Esophagus muscularis mucosa (tissue), 4 donors: Measurements from ENCODE around the gene RHNO1. TPM values are rescaled to one million over a fixed set of nuclear protein-coding genes. Genes with fewer than 3 reads are reported as not detected.

ENCODE experiments used
- DNase-seq: peaks from one replicate; pipeline ENCODE4 v3.0.0-alpha.2; 2017; ENCODE audit errors: extremely low spot score
- H3K27ac ChIP-seq, 4 donors: fragments of 200-600 bp; sonication (generic); replicated peaks in 1 of 4; 1 replicate in 3 of 4; 2 replicates in 1 of 4; pipeline ENCODE4 v1.5.1; 2016 to 2019; ENCODE audit warnings: mild to moderate bottlenecking in 1 of 4
- H3K27me3 ChIP-seq, 4 donors: fragments of 200-600 bp; sonication (generic); one replicate each; pipeline versions ENCODE4 v1.5.1 to v1.6.0; 2016 to 2019
- H3K36me3 ChIP-seq, 4 donors: fragments of 200-600 bp; sonication (generic); one replicate each; pipeline ENCODE4 v1.5.1; 2016 to 2019
- H3K4me1 ChIP-seq, 4 donors: fragments of 200-600 bp; sonication (generic); one replicate each; pipeline ENCODE4 v1.5.1; 2016 to 2019
- H3K4me3 ChIP-seq, 4 donors: fragments of 200-600 bp; sonication (generic); 1 replicate in 2 of 4; 2 replicates in 2 of 4; pipeline ENCODE4 v1.5.1; 2016 to 2019; ENCODE audit warnings: mild to moderate bottlenecking in 4 of 4, moderate library complexity in 1 of 4
- H3K9me3 ChIP-seq, 4 donors: fragments of 200-600 bp; sonication (generic); 1 replicate in 3 of 4; 2 replicates in 1 of 4; pipeline ENCODE4 v1.5.1; 2016 to 2019
- CTCF ChIP-seq, 3 experiments: fragments of 200-600 bp in 2 of 3; fragments of 450-650 bp in 1 of 3; sonication (generic) in 2 of 3; IDR thresholded peaks; one replicate each; pipeline ENCODE4 v1.5.1; 2017 to 2019; ENCODE audit warnings: antibody characterized with exemption in 3 of 3, mild to moderate bottlenecking in 2 of 3, moderate library complexity in 1 of 3
- EP300 ChIP-seq: sonication (generic); formaldehyde crosslinking; IDR thresholded peaks from one replicate; pipeline ENCODE4 v1.6.1; 2017; ENCODE audit warnings: antibody characterized with exemption
- POLR2A ChIP-seq: fragments of 450-650 bp; IDR thresholded peaks from one replicate; pipeline ENCODE4 v1.6.1; 2017; ENCODE audit warnings: antibody characterized with exemption, moderate library complexity, mild to moderate bottlenecking, low read depth
- POLR2AphosphoS5 ChIP-seq, 2 donors: sonication (generic); formaldehyde crosslinking; IDR thresholded peaks; one replicate each; pipeline ENCODE4 v1.6.1; 2017; ENCODE audit warnings: antibody characterized with exemption in 2 of 2
- WGBS: methylation state at CpG from one replicate; pipeline ENCODE4 v1.1.5; 2018; 5-methylcytosine and 5-hydroxymethylcytosine counted together
- intact Hi-C: fragments of 100-400 bp; cut with DNase I; formaldehyde crosslinking; loops from one replicate; pipeline ENCODE4 v1.15.1; 2023
- total RNA-seq, 4 donors: library from RNA; depleted of rRNA; stranded (reverse); fragments of >200 nt; gene quantifications; one replicate each; pipeline versions ENCODE4 v1.1.0 to v1.2.1, GENCODE V29; 2016

The RHNO1 gene
- total RNA-seq, 4 donors from 2014 or later, result 7.1 to 9.7 (median 8.9) TPM

- no peak for DNase-seq
- H3K4me1 ChIP-seq, result peaks cover 6 to 27% (median 21%) of the 10 kb centered on the region in 4 donors
- no peaks in the 10 kb centered on the region for H3K36me3 ChIP-seq
- no peaks in the 10 kb centered on the region for H3K27me3 ChIP-seq
- WGBS, result 27% methylated on average over 14 of the region's 16 CpGs
- peak overlapping the region; percentile 72 to 94 (median 91) for H3K4me3 ChIP-seq
- intact Hi-C loops, result no loop called here
- H3K9me3 ChIP-seq, result no peaks in the 10 kb centered on the region
- TF ChIP-seq POLR2A (no peak), POLR2AphosphoS5 (IDR thresholded peaks at IDR 0.05) (no peak), CTCF (IDR thresholded peaks at IDR 0.05) (no peak), EP300 (no peak)
- peak overlapping the region; percentile 88 to 93 (median 90) for H3K27ac ChIP-seq
Observed at GRCh38 chr12:2877953-2878732, 1.1 kb downstream of the RHNO1 start.

GRCh38 chr12:2879853-2880252, 2.8 kb downstream of the RHNO1 start:
- Histone ChIP-seq H3K27me3 (no peaks in the 10 kb centered on the region), H3K4me1 (peaks cover 6 to 31% (median 21%) of the 10 kb centered on the region in 4 donors), H3K27ac (no peak overlapping the region), H3K4me3 (no peak overlapping the region), H3K9me3 (no peaks in the 10 kb centered on the region), H3K36me3 (no peaks in the 10 kb centered on the region)
- WGBS, result 94% methylated on average over 3 of the region's 3 CpGs
- TF ChIP-seq POLR2AphosphoS5 (IDR thresholded peaks at IDR 0.05), result no peak
- no peak for TF ChIP-seq POLR2A
- TF ChIP-seq CTCF (IDR thresholded peaks at IDR 0.05), result no peak
- no peak for TF ChIP-seq EP300
- DNase-seq, result no peak
- intact Hi-C loops, result loop anchor here (10.0 kb wide), 1 partner anchor 155 kb away; no protein-coding TSS in a partner anchor

GRCh38 chr12:2884810-2885209, 7.8 kb downstream of the RHNO1 start:
- WGBS, result 91% methylated on average over 2 of the region's 2 CpGs
- H3K27me3 ChIP-seq, result no peaks in the 10 kb centered on the region
- H3K9me3 ChIP-seq, result no peaks in the 10 kb centered on the region
- no peak overlapping the region for H3K4me3 ChIP-seq
- no peak overlapping the region for H3K27ac ChIP-seq
- DNase-seq, result no peak
- H3K4me1 ChIP-seq, result peaks cover 0 to 10% (median 2%) of the 10 kb centered on the region in 4 donors
- H3K36me3 ChIP-seq, result peaks cover 0 to 21% (median 0%) of the 10 kb centered on the region in 4 donors
- TF ChIP-seq EP300 (no peak), CTCF (IDR thresholded peaks at IDR 0.05) (no peak), POLR2AphosphoS5 (IDR thresholded peaks at IDR 0.05) (no peak)
- intact Hi-C loops, result loop anchor here (5.0 to 10.0 kb wide), 2 partner anchors 57 to 150 kb away; no protein-coding TSS in a partner anchor

GRCh38 chr12:2886768-2887450, 9.9 kb downstream of the RHNO1 start:
- peaks cover 0 to 21% (median 0%) of the 10 kb centered on the region in 4 donors for H3K36me3 ChIP-seq
- no peak for DNase-seq
- WGBS, result 89% methylated on average over 10 of the region's 10 CpGs
- H3K4me1 ChIP-seq, result peaks cover 8 to 22% (median 13%) of the 10 kb centered on the region in 4 donors
- intact Hi-C loops, result loop anchor here (5.0 to 10.0 kb wide), 2 partner anchors 55 to 148 kb away; no protein-coding TSS in a partner anchor
- H3K4me3 ChIP-seq, result no peak overlapping the region
- H3K27ac ChIP-seq, result no peak overlapping the region
- no peaks in the 10 kb centered on the region for H3K27me3 ChIP-seq
- no peak for TF ChIP-seq CTCF (IDR thresholded peaks at IDR 0.05)
- no peak for TF ChIP-seq POLR2AphosphoS5 (IDR thresholded peaks at IDR 0.05)
- no peak for TF ChIP-seq EP300
- no peak for TF ChIP-seq POLR2A
- H3K9me3 ChIP-seq, result no peaks in the 10 kb centered on the region
